HEK293 (cell line): Measurements from ENCODE around the gene DRC7.

ENCODE experiments used
- KLF9 ChIP-seq: fragments of 450-650 bp; formaldehyde crosslinking; IDR thresholded peaks from 2 replicates; pipeline ENCODE4 v1.5.1; 2016; ENCODE audit warnings: missing biosample characterization, missing genetic modification characterization, low read depth
- ZBTB20 ChIP-seq: fragments of 450-650 bp; formaldehyde crosslinking; IDR thresholded peaks from 2 replicates; pipeline ENCODE4 v1.5.1; 2016; ENCODE audit warnings: missing biosample characterization, missing genetic modification characterization
- ZNF112 ChIP-seq: fragments of 450-650 bp; formaldehyde crosslinking; IDR thresholded peaks from 2 replicates; pipeline ENCODE4 v1.5.0; 2017; ENCODE audit warnings: missing biosample characterization, missing genetic modification characterization
- ZNF560 ChIP-seq: fragments of 450-650 bp; formaldehyde crosslinking; IDR thresholded peaks from 2 replicates; pipeline ENCODE4 v1.5.1; 2017; ENCODE audit warnings: missing biosample characterization, missing genetic modification characterization, borderline replicate concordance
- ZNF629 ChIP-seq: fragments of 450-650 bp; formaldehyde crosslinking; IDR thresholded peaks from 2 replicates; pipeline ENCODE4 v1.5.1; 2017; ENCODE audit warnings: missing biosample characterization, missing genetic modification characterization
- ZNF670 ChIP-seq: fragments of 450-650 bp; formaldehyde crosslinking; IDR thresholded peaks from 2 replicates; pipeline ENCODE4 v1.5.1; 2016; ENCODE audit warnings: missing biosample characterization, missing genetic modification characterization, low read depth
- ZSCAN16 ChIP-seq: fragments of 450-650 bp; formaldehyde crosslinking; IDR thresholded peaks from 2 replicates; pipeline ENCODE4 v1.5.1; 2016; ENCODE audit warnings: missing biosample characterization, missing genetic modification characterization
- TF ChIP-seq, protein P1 (sequence below): fragments of 450-650 bp; formaldehyde crosslinking; IDR thresholded peaks from 2 replicates; pipeline ENCODE4 v1.5.1; 2016; ENCODE audit warnings: missing biosample characterization, missing genetic modification characterization, borderline replicate concordance
- TF ChIP-seq, protein P2 (sequence below): fragments of 450-650 bp; formaldehyde crosslinking; IDR thresholded peaks from 2 replicates; pipeline ENCODE4 v1.5.1; 2016; ENCODE audit warnings: missing biosample characterization, missing genetic modification characterization
- TF ChIP-seq, protein P3 (sequence below): fragments of 450-650 bp; formaldehyde crosslinking; IDR thresholded peaks from 2 replicates; pipeline ENCODE4 v1.5.1; 2016; ENCODE audit warnings: missing biosample characterization, missing genetic modification characterization

DRC7 gene

DNA sequence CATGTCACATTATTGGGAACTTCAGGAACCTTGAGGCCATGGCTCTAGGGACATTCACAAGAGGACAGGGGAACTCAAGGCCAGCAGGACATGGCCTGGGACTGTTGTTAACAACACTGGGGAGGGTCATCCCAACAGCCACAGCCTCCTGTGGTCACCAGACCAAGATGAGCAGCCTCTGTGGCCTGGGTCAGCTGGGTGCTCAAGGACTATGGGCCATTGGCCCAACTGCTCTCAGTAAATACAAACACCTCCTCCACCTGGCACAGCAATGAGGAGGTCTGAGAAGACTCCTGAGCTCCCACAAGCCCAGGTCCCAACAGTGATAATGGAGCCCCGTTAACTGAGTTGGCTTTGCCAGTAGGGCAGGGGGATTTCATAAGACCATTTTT is 86.7 kb downstream of the DRC7 start (continued):
- TF ChIP-seq, protein P1, sequence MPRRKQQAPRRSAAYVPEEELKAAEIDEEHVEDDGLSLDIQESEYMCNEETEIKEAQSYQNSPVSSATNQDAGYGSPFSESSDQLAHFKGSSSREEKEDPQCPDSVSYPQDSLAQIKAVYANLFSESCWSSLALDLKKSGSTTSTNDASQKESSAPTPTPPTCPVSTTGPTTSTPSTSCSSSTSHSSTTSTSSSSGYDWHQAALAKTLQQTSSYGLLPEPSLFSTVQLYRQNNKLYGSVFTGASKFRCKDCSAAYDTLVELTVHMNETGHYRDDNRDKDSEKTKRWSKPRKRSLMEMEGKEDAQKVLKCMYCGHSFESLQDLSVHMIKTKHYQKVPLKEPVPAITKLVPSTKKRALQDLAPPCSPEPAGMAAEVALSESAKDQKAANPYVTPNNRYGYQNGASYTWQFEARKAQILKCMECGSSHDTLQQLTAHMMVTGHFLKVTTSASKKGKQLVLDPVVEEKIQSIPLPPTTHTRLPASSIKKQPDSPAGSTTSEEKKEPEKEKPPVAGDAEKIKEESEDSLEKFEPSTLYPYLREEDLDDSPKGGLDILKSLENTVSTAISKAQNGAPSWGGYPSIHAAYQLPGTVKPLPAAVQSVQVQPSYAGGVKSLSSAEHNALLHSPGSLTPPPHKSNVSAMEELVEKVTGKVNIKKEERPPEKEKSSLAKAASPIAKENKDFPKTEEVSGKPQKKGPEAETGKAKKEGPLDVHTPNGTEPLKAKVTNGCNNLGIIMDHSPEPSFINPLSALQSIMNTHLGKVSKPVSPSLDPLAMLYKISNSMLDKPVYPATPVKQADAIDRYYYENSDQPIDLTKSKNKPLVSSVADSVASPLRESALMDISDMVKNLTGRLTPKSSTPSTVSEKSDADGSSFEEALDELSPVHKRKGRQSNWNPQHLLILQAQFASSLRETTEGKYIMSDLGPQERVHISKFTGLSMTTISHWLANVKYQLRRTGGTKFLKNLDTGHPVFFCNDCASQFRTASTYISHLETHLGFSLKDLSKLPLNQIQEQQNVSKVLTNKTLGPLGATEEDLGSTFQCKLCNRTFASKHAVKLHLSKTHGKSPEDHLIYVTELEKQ (tag by site-specific recombination) = no peak
- TF ChIP-seq ZSCAN16 (no peak), ZNF112 (tag by site-specific recombination) (no peak), KLF9 (tag by site-specific recombination) (no peak), ZBTB20 (tag by site-specific recombination) (no peak), ZNF670 (no peak), ZNF629 (tag by site-specific recombination) (no peak), ZNF560 (no peak)
- TF ChIP-seq, protein P2, sequence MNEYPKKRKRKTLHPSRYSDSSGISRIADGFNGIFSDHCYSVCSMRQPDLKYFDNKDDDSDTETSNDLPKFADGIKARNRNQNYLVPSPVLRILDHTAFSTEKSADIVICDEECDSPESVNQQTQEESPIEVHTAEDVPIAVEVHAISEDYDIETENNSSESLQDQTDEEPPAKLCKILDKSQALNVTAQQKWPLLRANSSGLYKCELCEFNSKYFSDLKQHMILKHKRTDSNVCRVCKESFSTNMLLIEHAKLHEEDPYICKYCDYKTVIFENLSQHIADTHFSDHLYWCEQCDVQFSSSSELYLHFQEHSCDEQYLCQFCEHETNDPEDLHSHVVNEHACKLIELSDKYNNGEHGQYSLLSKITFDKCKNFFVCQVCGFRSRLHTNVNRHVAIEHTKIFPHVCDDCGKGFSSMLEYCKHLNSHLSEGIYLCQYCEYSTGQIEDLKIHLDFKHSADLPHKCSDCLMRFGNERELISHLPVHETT (tag by site-specific recombination) = no peak
- TF ChIP-seq, protein P3, sequence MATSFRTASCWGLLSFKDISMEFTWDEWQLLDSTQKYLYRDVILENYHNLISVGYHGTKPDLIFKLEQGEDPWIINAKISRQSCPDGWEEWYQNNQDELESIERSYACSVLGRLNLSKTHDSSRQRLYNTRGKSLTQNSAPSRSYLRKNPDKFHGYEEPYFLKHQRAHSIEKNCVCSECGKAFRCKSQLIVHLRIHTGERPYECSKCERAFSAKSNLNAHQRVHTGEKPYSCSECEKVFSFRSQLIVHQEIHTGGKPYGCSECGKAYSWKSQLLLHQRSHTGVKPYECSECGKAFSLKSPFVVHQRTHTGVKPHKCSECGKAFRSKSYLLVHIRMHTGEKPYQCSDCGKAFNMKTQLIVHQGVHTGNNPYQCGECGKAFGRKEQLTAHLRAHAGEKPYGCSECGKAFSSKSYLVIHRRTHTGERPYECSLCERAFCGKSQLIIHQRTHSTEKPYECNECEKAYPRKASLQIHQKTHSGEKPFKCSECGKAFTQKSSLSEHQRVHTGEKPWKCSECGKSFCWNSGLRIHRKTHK (tag by site-specific recombination) = no peak
